HG03039 (cell line): Measurements from ENCODE around the gene ZBED4.

Source experiments
- ATAC-seq: cut with Tn5 transposase; IDR thresholded peaks from one replicate; pipeline ENCODE4 v1.9.1; 2021; ENCODE audit warnings: mild to moderate bottlenecking, moderate library complexity; ENCODE audit not compliant: unreplicated experiment

Gene ZBED4

GRCh38 chr22:49899530-49899929, 45.9 kb downstream of the ZBED4 start:
- ATAC-seq = no peak

DNA sequence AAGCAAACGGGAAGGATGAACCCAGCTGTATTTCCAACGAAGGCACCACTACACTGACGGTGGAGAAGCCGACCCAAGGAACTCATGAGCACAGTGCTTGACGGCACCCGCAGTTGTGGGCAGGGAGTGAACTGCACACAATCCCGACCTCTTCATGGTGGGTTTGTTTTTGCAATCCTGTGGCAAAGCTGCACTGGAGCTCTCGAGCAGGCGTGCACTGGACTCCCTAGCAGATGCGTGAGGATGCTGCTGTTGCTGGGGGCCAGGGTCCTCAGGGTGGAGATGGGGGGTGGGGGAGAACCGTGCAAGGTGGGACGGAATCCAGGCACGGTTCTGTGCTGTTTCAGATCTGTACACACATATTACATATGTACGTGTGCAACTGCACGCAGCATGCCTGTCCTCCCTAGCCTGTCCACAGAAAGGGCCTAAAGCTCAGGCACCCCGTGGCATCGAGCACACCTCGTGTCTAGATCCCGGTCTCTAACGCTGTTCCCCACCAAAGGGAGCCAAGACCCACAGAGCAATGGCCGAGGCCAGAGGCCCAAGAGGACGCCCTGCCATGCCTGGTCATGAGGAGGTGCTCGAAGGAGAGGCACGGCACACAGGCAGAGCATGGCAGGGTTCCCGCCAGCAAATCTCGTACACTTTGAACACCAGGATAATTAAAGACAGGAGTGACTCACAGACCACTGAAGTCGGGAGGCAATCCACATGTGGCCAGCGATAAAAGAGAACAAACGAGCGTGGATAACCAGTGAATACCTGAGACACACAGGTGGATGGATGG, 47.0 kb downstream of the ZBED4 start:
- ATAC-seq = no peak

DNA sequence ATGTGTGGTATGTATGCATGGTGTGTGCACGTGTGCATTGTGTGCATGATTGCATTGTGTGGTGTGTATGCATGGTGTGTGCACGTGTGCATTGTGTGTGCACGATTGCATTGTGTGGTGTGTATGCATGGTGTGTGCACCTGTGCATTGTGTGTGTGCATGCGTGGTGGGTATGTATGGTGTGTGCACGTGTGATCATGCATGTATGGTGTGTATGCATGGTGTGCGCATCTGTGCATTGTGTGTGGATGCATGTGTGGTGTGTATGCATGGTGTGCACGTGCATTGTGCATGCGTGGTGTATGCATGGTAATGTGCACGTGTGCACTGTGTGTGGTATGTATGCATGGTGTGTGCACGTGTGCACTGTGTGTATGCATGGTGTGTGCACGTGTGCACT, 47.8 kb downstream of the ZBED4 start:
- ATAC-seq = no peak

- no peak for ATAC-seq
Measured at GRCh38 chr22:49903322-49904039, 49.8 kb downstream of the ZBED4 start.

DNA sequence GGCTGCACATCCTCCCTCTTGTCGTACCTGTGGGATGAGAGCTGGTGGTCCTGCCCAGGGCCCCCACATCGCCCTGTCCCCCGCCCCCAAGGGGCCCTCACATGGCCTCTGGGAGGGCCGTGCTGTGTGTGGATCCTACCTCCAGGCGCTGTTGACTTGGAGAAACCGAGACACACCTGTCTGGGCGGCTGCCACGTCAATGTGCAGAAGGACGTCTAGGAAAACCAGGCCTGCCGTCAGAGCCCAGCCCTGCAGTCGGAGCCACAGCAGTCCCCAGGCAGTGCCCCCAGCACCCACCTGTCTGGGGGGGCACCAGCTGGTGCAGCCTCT, 50.4 kb downstream of the ZBED4 start:
- ATAC-seq = no peak

GRCh38 chr22:49905465-49905864, 51.8 kb downstream of the ZBED4 start:
- ATAC-seq = no peak

GRCh38 chr22:49906071-49906798, 52.6 kb downstream of the ZBED4 start:
- no peak for ATAC-seq

- ATAC-seq = no peak
Measured at GRCh38 chr22:49906799-49907290, 53.2 kb downstream of the ZBED4 start.

DNA sequence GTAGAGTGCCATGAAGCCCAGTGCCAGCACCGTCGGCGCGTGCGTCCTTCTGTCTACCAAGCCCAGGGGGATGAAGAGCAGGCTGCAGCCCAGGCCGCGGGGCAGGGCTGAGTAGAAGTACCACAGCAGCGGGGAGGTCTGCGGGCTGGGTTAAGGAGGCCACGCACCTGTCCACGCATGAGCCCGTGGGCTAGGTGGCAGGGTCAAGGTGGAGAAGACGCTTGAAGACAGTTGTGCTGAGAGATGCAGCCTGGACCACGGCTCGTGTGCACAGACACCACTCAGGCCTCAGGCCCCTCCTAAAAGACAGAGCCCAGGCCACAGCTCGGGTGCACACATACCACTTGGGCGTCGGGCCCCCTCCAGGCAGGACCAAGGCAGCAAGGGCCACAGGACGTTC, 54.2 kb downstream of the ZBED4 start:
- no peak for ATAC-seq

DNA sequence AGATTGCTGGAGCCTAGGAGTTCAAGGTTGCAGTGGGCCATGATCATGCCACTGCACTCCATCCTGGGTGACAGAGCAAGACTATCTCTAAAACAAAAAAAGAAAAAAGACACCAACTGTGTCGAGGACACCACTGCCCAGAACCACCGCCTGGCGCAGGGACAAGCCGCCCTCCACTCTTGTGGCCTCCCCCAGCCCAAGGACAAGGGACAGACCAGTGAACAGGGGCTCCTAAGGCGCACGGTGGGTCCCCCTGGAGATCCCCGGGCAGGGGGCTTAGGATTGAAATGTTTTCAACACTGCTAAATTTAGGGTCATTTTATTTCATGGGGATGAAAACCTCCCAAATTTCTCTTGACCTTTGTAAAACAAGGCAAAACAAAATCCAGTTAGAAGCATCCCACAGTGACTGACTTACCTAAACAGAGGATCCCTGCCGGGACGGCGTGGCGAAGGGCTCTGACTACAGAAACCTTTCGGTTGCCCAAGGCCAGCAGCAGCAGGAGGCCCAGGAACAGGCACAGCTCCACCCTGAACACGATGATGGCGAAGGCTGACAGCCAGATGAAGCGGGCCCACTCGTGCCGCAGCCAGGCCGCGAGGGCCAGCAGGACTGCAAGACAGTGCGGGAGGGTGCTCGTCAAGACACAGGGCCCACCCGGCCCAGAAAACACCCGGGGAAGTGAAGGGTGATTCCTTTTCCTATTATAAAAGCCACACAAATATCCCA, 56.0 kb downstream of the ZBED4 start:
- no peak for ATAC-seq

GRCh38 chr22:49910229-49911155, 56.8 kb downstream of the ZBED4 start:
- no peak for ATAC-seq

DNA sequence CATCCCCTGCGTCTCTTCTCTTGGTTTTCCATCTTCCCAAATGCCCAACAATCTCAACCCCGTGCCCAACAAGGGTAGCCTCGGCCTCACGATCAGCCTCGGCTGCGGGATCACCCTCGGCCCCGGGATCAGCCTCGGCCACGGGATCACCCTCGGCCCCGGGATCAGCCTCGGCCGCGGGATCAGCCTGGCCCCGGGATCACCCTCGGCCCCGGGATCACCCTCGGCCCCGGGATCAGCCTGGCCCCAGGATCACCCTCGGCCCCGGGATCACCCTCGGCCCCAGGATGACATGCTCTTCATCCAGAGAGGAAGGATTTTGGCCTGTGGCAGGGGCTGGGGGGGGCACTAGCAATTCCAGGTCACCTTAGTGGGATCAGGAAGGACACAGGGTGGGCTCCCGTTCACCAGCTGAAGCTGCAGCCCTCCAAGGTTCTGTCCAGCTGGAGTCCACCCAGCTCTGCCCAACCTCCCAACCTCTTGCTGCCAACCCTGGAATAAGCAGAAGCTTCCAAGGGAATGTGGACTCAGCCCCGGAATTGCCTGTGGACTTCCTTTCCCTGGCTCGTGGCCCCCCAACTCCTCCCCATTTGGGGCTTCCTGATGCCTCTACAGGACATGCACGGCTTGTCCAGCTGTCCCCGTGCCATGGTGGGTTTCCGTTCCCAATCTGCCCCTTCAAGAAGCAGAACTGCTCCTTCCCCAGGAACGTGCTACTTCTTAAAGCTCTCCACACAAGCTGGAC, 58.4 kb downstream of the ZBED4 start:
- ATAC-seq = no peak

- ATAC-seq = no peak
Measured at GRCh38 chr22:49913026-49913425, 59.4 kb downstream of the ZBED4 start.

DNA sequence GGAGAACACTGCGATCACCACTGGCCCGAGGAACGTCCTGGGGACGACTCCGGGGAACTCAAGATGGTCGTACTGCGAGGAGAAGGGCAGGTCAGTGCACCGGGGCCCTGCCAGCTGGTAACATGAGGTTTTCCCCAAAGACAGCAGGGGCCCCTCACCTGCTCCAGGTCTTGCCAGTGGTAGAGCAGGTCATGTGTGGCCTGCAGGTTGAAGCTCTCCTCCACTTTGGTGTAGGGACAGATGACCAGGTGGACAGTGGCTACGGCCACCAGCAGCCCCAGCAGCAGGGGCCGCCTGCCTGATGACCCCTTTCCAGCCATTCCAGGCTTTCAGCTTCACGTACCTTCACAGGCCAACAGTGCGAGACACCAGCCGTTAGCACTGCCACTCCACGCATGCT, 59.8 kb downstream of the ZBED4 start:
- ATAC-seq = no peak

- ATAC-seq = no peak
Measured at GRCh38 chr22:49914256-49914655, 60.6 kb downstream of the ZBED4 start.

DNA sequence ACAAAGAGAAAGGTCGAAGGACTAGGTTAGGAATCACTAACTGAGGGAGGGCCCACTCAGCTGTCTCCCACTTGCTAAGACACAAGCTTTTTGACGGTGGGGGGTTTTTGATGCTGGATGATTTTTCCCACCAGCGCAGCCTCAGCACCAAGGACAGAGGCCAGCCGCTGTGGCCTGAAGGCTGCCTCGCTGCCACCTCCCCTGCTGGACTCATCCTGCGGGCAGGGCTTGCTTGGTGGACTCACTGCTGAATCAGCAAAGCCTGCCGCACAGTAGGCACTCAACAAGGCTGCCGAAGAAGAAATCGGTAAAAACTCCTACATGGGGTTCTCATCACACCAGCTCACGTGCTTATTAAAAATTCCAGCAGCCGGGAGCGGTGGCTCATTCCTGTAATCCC, 62.0 kb downstream of the ZBED4 start:
- no peak for ATAC-seq

DNA sequence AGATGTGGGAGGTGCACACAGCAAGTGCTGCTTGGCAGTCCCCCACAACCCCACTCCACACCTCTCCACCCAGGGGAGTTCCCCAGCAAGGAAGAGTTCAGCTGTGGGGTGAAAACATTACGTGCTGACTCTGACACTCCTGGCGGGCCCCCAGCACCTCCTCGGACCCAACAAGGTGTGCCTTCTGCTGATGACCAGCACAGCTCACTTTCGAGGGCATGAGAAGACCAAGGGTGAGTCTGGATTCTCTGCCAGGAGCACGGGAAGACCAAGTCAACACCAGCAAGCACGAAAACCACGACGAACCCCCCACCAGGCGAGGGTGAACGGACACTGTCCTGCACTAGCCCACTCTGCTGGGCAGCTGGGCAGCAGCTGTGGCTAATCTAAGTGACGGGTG, 63.2 kb downstream of the ZBED4 start:
- no peak for ATAC-seq

DNA sequence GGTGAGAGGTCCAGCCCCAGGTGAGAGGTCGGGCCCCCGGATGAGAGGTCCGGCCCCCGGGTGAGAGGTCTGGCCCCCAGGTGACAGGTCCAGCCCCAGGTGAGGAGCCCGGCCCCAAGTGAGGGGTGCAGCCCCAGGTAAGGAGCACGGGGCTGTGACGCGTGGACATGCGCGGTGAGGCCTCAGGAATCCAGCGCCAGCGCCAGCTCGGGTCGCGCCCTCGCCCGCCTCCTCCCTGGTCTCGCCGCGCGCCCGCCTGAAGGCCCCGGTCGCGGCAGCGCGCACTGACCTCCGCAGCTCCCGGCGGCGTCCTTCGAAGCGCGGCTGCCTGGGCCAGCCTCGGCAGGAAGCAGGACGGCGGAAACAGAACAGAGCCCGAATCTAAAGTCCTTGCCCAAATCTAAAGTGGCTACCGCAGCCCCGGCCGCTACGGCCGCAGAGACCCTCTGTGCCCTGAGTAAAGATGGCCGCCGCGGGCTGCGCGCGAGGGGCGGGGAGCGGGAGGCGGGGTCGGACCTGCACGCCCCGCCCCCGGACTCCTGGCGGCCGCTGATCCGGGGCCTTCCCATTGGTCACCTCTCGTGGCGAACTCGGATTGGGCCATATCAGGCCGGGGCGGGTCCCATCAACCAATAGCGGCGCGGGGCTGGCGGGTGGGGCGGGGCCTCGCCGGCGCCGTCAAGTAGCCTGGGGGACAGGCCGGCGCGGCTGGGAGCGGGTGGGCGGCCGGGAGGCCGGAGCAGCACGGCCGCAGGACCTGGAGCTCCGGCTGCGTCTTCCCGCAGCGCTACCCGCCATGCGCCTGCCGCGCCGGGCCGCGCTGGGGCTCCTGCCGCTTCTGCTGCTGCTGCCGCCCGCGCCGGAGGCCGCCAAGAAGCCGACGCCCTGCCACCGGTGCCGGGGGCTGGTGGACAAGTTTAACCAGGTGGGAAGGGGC, 64.6 kb downstream of the ZBED4 start, which contains the start of the genes ALG12 and CRELD2:
ALG12 (minus strand) TSS at position 465 of the 937 bp plus-strand sequence. CDS start 4,673 bp downstream, outside the sequence.
CRELD2 (plus strand) TSS at position 661 of the 937 bp plus-strand sequence; CDS start at position 797, 136 bp downstream.
- peak; percentile 87 for ATAC-seq
